ENCODE results near the gene SHCBP1. TPM values are rescaled to one million over a fixed set of nuclear protein-coding genes. Genes with fewer than 3 reads are reported as not detected.

SHCBP1 gene
- total RNA-seq, 4 donors from 2014 or later, result 1.8 TPM; not detected in 3

GRCh38 chr16:46649588-46650253, 28.5 kb upstream of the SHCBP1 start:
- Histone ChIP-seq H3K36me3 (no peaks in the 10 kb centered on the region), H3K27me3 (no peaks in the 10 kb centered on the region), H3K9me3 (no peaks in the 10 kb centered on the region), H3K4me3 (replicated peaks in 1 of 3) (no peak overlapping the region), H3K4me1 (no peaks in the 10 kb centered on the region), H3K27ac (peak overlapping the region in 1 of 3 donors; percentile 26)
- WGBS, 2 donors, result 87 to 89% methylated on average over 27 of the region's 27 CpGs
- TF ChIP-seq CTCF (IDR thresholded peaks at IDR 0.05) (no peak), POLR2A (IDR thresholded peaks at IDR 0.05) (no peak)
- DNase-seq, result no peak
- intact Hi-C loops (cut with DNase I), result no loop called here

- WGBS, 2 donors, result 89% methylated on average over 8 of the region's 8 CpGs
- H3K4me3 ChIP-seq (replicated peaks in 1 of 3), result no peak overlapping the region
- H3K27me3 ChIP-seq, result no peaks in the 10 kb centered on the region
- TF ChIP-seq CTCF (IDR thresholded peaks at IDR 0.05), result no peak
- no peak for TF ChIP-seq POLR2A (IDR thresholded peaks at IDR 0.05)
- H3K4me1 ChIP-seq, result no peaks in the 10 kb centered on the region
- no peak for DNase-seq
- intact Hi-C loops (cut with DNase I), result no loop called here
- no peaks in the 10 kb centered on the region for H3K9me3 ChIP-seq
- H3K27ac ChIP-seq, result no peak overlapping the region
- no peaks in the 10 kb centered on the region for H3K36me3 ChIP-seq
These were observed 27.5 kb upstream of the SHCBP1 start for GRCh38 chr16:46648656-46649055.

DNA sequence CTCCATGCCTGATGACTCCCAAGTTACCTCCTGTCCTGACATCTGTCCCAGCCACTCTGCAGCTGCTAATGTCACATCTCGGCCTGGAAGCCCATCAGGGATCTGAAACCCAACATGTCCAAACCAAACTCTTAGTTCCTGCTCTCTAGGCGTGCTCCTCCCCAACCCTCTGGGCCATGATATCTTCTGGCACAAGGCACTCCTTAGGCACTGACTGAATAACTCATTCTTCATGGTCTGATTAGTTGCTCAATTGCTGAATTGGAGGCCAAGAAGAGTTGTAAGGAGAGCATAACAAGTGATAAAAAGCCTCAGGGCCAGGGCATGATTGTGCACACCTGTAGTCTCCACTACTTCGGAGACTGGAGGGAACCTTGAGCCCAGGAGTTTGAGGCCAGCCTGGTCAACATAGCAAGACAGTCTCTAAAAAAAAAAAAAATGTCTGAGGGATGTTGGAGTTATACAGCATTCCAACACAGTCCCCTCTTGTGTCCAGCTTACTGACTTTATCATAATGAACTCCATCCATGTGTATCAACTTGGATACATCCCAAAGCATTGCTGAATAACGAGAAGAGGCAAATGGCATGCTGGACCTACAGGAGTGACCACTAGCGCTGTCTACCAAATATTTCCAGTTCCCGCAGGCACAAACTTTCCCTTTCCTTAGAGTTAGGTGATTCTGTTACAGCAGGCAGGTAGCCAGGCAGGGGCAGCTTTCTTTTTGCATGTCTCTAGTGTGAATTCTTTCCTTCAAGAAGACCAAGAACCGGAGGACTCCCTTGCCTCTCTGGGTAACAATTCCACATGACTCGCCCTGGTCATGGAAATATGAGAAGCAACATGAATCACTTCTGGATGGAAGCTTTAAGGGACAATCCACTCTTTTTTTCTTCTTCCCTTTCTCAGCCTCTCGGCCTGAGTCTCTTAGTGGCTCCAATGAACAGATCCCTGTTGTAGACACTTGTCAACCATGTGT, 18.1 kb upstream of the SHCBP1 start:
- WGBS, 2 donors, result 61 to 63% methylated on average over 9 of the region's 9 CpGs
- no peak for TF ChIP-seq CTCF (IDR thresholded peaks at IDR 0.05)
- TF ChIP-seq POLR2A (IDR thresholded peaks at IDR 0.05), result no peak
- H3K4me1 ChIP-seq, result peaks cover 0 to 7% of the 10 kb centered on the region in 2 donors
- no peaks in the 10 kb centered on the region for H3K9me3 ChIP-seq
- intact Hi-C loops (cut with DNase I), result no loop called here
- DNase-seq, result no peak
- H3K27me3 ChIP-seq, result no peaks in the 10 kb centered on the region
- H3K4me3 ChIP-seq (replicated peaks in 1 of 3), result no peak overlapping the region
- H3K27ac ChIP-seq, result no peak overlapping the region
- H3K36me3 ChIP-seq, result no peaks in the 10 kb centered on the region

DNA sequence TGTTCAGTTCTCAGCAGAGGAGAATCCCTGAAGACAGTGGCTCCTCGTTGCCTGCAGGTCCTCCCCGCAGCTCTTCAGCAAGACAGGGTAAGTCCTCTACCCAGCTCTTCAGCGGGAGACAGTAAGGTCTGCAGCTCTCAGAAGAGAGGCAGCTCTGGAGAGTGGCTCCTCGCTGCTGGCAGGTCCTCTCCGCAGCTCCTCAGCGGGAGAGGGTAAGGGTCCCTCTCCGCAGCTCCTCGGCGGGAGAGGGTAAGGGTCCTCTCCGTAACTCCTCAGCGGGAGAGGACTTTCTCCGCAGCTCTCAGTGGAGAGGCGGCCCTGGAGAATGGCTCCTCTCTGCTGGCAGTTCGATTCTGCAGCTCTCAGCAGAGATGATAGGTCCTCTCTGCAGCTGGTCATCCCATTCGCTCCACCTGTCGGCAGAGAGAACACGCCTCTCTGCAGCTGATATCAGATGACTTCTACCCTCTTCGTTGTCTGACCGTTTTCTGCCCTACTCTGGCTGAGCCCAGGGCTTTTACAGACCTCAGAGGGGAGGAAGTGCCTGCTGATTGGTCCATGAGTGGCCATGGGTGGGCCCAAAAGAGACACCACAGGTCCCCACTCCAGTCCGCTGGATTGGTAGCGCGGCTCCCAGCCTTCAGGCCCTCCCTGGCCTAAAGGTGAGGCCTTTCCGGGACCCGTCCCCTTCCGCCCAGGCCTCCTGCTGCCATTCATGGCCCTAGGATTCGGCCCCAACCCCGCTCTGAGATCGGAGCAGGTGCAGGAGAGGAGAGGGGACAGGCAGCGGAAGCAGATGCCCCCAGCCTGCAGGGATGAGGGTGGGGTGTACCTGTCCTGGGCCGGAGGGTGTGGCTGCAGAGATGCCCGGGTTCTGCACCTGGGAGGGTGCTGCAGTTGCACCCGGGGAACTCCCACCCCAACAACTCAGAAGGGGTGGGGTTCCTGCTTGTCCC, 11.9 kb upstream of the SHCBP1 start:
- Histone ChIP-seq H3K27ac (no peak overlapping the region), H3K9me3 (no peaks in the 10 kb centered on the region), H3K4me1 (no peaks in the 10 kb centered on the region), H3K27me3 (no peaks in the 10 kb centered on the region), H3K36me3 (no peaks in the 10 kb centered on the region), H3K4me3 (replicated peaks in 1 of 3) (no peak overlapping the region)
- WGBS, 2 donors, result 75 to 81% methylated on average over 22 to 31 of the region's 32 CpGs
- TF ChIP-seq POLR2A (IDR thresholded peaks at IDR 0.05), result no peak
- no peak for TF ChIP-seq CTCF (IDR thresholded peaks at IDR 0.05)
- intact Hi-C loops (cut with DNase I), result no loop called here
- no peak for DNase-seq

Data from thyroid gland (tissue), 4 donors.